Measurements from ENCODE around the gene POTEF. TPM values are rescaled to one million over a fixed set of nuclear protein-coding genes. Genes with fewer than 3 reads are reported as not detected.
"Not testable (repeated sequence)": the region's sequence is repeated elsewhere in the genome, so short reads cannot be mapped to it uniquely, and the experiment has no call there.

POTEF gene
- total RNA-seq, 1 donor from 2014 or later = not detected

DNA sequence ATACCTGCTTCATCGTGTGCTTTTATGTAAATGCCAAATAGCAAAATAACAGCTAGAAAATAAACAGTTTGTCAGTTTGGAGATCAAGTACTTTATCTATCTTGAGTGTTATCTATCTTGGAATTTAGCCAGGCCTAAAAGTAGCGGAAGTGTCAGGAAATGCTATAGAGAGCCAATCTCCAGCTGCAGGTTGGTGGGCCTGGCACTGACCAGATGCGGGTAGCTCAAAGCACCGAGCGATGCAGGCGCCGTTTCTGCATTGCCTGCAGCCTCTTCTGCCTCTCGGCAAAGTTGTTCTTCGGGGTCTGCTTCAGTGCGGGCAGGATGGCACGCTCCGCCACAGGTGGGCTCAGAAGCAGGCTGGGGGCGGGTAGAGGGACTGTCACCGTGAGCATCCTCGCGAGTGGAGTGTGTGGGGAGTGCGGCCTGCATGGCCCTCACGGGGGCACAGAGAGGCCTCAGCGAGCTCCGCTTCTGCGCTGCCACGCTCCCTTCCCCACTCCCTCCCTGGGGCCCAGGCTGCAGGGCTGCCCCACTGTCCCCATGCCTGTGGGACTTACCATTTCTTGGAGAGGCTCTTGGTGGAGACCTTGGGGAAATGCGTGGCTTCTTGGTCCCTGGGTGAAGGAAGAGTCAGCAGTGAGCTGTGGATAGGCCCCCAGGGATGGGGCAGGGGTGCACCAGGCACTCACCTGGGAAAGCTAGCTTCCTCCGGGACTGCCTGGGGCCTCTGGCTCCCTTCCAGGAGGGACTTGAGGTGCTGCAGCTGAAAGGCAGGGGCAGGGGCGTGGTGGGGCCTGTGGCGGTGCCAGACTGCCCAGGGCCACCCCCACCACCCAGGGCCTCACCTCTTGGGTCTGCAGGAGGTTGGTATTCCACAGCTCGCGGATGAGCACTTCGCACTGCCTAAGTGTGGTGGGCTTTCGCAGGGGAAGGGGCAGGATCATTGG is 10.6 kb upstream of the POTEF start:
- ATAC-seq (ENCODE audit: poor library complexity); intact Hi-C loops (cut with DNase I); DNase-seq: not testable (repeated sequence)

DNA sequence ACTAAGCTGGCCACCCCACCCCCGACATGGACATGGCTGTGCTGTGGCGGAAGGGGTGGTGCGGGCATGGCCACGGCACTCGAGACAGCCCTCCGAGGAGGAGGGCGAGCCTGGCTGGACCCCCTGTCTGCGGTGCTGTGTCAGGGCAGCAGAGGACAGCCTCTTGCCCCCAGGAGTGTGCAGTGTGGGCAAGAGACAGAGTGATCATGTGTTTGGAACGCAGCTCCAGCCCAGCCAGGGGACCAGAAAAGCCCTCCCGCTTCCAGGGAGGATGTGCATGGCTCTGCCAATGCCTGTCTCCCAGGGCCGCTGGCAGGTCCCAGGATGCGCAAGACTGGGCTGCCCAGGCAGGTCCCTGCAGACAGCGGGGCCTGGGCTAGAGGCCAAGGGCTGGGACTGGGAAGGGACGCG is 9.8 kb upstream of the POTEF start:
- ATAC-seq (ENCODE audit: poor library complexity); intact Hi-C loops (cut with DNase I); DNase-seq: not testable (repeated sequence)

DNA sequence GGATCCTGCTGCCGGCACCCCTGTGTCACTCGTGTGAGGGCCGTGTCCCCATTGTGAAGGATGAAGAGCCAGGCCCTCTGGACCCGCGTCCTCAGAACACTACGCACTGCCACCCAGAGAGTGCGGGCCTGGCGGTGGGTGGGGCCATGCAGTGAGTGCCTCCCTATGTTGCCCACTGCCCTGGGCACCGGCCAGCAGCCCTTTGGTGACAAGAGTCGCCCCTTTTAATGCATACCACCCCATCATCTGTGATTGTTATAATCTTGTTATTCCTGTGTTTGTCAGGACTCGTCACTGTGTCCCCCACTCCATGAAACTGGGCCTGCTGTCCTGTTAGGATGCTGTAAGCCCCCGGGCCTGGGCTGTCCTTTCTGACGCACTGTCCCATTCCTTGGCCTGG is 9.3 kb upstream of the POTEF start:
- intact Hi-C loops (cut with DNase I); ATAC-seq (ENCODE audit: poor library complexity); DNase-seq: not testable (repeated sequence)

DNA sequence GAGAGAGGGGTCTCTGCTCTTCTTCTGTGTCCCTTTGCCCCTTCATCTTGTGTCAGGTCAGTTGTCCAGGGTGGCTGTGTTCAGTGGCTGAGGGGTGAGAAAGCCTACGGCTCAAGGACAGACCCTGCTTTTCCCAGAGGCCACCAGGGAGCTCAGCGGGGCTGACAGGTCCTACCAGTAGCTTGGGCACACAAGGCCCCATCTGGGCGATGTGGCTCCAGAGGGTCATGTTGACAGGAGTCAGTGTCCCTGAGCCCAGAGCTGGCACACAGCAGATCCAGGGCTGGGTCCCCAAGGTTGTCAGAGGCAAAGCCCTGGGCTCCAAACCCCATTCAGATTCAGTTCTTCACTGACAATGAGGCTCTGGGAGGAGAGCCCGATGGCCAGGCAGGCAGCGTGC is 8.1 kb upstream of the POTEF start:
- intact Hi-C loops (cut with DNase I); ATAC-seq (ENCODE audit: poor library complexity); DNase-seq: not testable (repeated sequence)

DNA sequence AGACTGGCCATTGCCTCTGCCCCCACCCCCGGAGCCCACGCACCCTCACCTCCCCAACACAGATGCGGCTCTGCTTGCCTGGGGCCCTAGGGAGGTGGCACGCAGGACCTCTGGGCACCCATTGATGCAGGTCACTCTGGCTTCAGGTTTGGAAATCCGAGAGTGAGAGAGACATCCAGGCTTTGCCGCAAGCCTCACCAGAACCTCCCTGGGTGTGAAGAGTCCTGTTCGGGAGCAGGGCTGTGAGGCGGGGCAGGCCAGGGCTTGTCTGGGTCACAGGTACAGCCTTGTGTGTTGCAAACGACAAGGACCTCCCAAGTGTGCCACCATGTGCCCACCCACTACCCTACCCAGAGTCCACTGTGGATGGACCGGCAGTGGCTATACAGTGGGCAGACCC is 7.5 kb upstream of the POTEF start:
- not testable (repeated sequence) for ATAC-seq (ENCODE audit: poor library complexity)

DNA sequence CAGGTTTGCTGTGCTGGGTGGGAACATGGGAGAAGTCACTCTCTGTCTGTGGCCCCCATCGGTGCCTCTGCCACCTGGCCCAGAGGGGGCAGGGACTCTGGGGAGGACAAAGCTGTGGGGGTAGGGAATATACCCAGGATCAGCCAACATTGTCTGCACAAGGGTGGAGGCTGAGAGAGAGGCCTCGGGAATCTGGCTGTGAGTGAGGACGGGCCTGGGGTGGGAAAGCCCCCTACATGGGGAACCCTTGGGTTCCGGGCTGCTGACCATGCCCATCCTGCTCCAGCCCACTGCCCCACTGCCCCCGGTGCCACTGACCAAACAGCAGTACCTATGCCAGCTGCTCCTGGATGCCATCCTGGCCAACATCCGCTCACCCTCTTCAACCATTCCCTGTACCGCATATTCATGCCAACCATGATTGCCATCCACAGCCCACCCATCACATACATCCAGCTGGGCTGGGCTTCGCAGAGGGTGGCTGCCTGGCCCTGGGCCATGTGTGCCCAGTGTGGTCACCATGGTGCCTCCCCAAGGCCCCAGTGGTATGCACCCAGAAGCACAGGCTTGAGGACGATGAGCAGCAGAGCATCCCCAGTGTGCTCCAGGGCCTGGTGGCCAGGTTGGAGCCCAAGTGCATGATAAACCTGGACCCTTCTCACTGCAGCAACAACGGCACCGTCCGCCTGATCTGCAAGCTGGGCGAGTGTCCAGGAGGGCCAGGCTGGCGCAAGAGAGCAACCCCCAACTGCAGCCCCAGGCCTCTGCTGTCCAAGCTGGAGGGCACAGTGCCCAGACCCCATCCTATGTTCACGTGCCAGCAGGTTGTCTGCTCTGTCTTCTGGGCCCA is 6.9 kb upstream of the POTEF start:
- no peak for ATAC-seq (ENCODE audit: poor library complexity)

More for the DNA sequence above, 7.5 kb upstream of the POTEF start:
- intact Hi-C loops (cut with DNase I); DNase-seq: not testable (repeated sequence)

DNA sequence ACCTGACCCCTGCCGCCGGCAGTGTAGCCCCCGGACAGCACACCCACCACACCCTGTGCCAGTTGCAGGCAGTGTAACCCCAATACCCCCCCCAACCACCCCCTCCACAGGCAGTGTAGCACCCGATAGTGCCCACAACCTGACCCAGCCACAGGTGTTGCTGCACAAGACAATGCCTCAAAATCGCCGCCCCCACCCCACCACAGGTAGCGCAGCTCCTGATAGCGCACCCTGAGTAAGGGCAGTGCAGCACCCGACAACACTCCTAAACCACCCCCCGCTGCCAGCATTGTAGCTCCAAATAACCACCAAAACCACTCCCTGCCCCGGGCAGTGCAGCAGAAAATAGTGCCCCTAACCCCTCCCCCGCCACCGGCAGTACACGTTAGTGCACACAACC is 558 bp downstream of the POTEF start:
- intact Hi-C loops (cut with DNase I); DNase-seq; ATAC-seq (ENCODE audit: poor library complexity): not testable (repeated sequence)

More for the DNA sequence above, 6.9 kb upstream of the POTEF start:
- DNase-seq = no peak
- intact Hi-C loops (cut with DNase I) = no loop called here

DNA sequence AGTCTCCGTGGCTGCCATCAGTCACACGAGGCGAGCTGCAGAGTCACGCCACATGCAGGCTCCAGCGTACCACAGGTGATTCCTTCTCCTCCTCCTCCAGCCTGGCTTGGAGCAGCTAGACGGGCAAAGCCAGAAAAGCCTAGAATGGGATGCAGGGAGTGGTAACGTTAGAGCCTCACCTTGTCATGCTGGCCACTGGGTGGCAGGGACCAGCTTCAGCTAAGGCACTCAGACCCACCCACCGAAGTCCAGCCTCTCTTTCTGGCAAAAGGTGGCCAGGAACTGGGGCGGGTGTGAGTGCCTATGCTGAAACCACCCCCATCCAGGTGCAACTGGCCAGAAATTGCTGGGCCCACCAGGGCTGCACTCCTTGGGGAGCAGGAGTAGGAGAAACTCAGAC is 1.3 kb downstream of the POTEF start:
- ATAC-seq (ENCODE audit: poor library complexity); intact Hi-C loops (cut with DNase I); DNase-seq: not testable (repeated sequence)

DNA sequence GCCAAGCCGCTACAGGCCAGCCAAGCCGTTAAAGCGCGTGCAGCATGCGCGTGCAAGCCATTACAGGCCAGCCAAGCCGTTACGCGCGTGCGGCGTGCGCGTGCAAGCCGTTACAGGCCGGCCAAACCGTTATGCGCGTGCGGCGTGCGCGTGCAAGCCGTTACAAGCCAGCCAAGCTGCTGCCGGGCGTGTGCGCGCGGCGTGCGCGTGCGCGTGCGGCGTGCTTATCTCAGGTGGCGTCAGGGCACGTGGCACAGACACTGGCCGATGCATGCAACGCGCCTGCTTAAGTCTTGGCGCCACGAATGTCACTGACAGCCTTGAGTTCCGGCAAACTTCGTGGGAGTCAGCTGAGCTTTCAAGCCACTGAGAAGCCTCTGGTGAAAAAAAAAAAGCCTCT is 8.1 kb downstream of the POTEF start:
- intact Hi-C loops (cut with DNase I); ATAC-seq (ENCODE audit: poor library complexity); DNase-seq: not testable (repeated sequence)

DNA sequence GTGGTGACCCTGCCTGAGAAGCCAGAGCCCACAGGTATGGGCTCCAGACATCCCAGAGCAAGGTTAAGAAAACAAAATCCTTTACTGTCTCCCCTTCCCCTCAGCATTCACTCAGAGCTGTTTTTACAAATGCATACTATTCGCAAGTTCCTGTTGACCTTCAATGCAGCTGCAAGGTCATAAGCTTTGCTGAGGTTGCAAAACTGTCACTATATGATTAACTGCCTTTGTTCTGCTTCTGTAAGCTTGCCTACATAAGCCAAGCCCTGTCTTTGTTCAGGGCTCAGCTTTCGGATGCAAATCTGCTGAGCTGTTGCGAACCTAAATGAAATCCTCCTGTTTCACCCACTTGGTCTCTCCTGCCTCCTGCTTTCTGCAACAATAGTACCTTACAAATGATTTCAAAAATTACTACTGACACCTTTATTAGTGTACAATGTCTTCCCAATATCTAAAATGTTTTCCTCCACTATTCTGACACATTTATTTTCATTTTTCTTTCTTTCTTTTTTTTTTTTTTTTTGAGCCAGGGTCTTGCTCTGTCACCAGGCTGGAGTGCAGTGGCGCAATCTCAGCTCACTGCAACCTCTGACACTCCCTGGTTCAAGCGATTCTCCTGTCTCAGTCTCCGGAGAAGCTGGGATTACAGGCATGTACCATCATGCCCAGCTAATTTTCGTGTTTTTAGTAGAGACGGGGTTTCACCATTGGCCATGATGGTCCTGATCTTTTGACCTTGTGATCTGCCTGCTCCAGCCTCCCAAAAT is 26.2 kb downstream of the POTEF start:
- intact Hi-C loops (cut with DNase I); ATAC-seq (ENCODE audit: poor library complexity); DNase-seq: not testable (repeated sequence)

DNA sequence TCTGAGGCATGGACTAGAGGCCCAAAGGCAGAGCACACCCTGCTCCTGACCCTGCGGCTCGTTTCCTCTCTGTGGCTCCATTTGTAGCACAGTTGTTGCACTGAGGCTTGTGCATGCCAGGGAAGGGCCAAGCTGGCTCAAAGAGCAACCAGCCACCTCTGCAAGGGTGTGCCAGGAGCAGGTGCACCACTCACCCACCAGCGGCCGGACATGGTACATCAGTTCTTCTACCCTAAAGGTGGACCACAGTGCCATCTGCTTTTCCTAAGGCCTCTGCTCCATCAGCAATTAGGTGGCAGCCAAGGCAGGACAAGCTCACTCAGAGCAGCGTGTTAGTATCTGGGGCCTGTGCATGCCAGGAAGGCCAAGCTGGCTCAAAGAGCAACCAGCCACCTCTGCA is 66.4 kb downstream of the POTEF start:
- ATAC-seq (ENCODE audit: poor library complexity); DNase-seq; intact Hi-C loops (cut with DNase I): not testable (repeated sequence)

DNA sequence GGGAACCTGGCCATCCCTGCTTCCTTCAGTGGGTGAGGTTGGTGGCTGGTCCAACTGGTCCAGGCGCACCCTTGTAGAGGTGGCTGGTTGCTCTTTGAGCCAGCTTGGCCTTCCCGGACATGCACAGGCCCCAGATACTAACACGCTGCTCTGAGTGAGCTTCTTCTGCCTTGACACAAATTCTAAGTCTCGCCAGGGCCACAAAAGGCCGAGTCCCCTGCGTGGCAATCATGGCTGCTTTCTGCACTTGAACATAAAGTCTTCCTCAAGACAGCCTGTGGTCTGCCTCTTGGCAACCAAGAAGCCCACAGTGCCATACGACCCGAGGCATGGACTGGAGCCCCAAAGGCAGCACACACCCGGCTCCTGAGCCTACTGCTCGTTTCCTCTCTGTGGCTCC is 69.0 kb downstream of the POTEF start:
- DNase-seq; ATAC-seq (ENCODE audit: poor library complexity); intact Hi-C loops (cut with DNase I): not testable (repeated sequence)

DNA sequence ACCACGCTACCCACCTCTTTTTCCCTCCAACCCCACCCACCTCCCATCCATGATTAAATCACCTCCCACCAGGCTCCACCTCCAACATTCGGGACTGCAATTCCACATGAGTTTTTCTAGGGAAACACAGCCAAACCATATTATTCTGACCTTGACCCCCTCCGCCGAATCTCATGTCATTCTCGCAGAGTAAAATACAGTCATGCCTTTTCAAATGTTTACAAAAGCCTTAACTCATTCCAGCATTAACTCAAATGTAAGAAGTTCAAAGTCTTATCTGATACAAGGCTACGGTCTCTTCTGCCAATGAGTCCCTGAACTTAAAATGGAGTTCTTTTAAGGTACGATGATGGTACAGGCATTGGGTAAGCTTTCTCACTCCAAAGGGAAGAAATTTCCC is 72.7 kb downstream of the POTEF start:
- intact Hi-C loops (cut with DNase I); ATAC-seq (ENCODE audit: poor library complexity): not testable (repeated sequence)

DNA sequence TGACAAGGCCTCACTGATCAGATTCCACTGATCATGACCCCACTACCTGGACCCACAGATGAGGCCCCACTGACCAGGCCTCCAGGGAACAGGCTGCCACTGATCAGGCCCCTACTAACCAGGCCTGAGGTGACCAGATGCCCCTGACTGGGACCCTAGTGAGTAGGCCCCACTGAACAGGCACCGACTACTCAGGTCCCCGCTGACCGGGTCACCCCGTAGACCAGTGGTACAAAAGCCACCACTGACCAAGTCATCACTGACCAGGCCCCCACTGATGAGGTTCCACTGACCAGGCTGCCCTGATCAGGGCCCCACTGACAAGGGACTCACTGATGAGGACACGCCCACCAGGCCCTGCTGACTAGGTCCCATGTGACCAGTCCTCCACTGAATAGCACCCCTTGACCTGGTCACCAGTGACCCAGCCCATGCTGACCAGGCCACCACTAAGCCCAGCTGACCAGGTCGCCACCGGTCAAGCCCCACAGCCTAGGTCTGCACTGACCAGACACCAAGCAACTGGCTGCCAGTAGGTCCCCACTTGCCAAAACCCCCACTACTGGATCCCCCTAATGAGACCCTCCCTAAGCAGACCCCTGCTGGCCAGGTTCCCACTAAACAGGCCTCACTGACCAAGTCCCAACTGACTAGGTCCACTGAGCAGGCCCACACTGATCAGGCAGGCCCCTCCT is 75.7 kb downstream of the POTEF start:
- ATAC-seq (ENCODE audit: poor library complexity); intact Hi-C loops (cut with DNase I); DNase-seq: not testable (repeated sequence)

More for the DNA sequence above, 72.7 kb downstream of the POTEF start:
- DNase-seq = not testable (repeated sequence)

DNA sequence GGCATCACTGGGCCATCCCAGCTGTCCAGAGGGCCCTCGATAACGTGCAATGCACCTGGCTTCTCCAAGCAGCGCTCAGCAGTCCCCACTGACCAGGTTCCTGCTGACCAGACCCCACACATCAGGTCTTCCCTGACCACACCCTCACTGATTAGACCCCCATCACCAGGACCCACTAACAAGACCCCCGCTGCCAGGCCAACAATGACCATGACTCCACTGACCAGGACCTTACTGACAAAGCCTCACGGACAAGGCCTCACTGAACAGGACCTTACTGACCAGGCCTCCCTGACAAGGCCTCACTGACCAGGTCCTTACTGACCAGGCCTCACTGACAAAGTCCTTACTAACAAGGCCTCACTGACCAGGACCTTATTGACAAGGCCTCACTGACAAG is 76.6 kb downstream of the POTEF start:
- intact Hi-C loops (cut with DNase I); DNase-seq; ATAC-seq (ENCODE audit: poor library complexity): not testable (repeated sequence)

DNA sequence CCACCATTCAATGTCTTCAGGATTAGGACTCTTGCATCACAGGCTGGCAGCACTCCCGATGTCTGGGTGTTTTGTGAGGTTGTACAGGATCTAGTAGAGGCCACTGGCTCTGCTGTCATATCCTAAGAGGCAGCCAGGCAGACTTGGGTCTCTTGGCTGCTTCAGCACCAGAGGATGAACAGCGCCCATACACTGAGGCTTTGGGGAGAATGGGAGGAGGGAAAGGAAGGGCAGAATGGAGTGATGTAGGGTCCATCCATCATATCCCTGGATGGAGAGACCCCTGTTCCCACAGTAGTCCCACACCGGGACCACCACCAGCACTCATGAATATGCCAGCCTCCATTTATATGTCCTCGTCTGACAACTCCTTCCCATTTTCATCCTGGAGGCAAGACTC is 80.6 kb downstream of the POTEF start:
- ATAC-seq (ENCODE audit: poor library complexity); intact Hi-C loops (cut with DNase I); DNase-seq: not testable (repeated sequence)

DNA sequence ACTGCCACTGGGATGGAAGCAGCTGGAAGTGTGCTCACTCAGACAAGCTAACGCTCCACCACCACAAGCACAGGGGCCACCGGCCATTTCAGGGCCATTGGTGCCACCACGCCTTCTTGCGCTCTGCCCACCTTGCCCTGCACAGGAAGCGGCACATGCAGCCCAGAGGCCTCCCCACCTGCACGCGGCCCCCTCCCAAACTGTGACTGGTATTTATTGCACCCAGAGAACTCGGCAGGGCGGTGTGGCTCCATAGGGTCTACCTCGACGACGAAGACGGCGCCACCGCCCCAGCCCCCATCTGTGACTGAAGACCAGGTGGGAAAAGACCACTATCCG is 90.8 kb downstream of the POTEF start:
- intact Hi-C loops (cut with DNase I); DNase-seq; ATAC-seq (ENCODE audit: poor library complexity): not testable (repeated sequence)

DNA sequence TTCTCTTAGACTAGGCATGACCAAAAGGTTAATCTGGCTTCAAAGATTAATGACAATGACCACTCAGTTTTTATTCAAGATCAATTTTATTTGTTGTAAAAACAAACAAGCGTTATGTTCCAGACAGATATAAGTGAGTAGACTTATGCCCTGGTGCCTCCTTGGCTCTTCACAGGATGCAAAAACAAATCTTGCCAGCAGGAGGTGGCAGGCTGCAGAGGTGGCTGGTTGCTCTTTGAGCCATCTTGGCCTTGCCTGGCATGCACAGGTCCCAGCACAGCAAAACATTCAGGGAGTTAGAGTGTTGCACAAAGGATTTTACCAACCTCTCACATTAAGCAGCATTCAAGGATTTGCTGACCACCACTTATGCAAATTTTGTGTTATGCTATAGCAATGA is 103.1 kb downstream of the POTEF start:
- intact Hi-C loops (cut with DNase I); ATAC-seq (ENCODE audit: poor library complexity); DNase-seq: not testable (repeated sequence)
